HG02763 (cell line): ENCODE results near the gene AGPAT2.

Source experiments
- ATAC-seq: cut with Tn5 transposase; IDR thresholded peaks from one replicate; pipeline ENCODE4 v1.9.1; 2021; ENCODE audit warnings: mild to moderate bottlenecking, moderate library complexity; ENCODE audit not compliant: unreplicated experiment

Gene AGPAT2

GRCh38 chr9:136686794-136687711 lies at the start of gene AGPAT2:
AGPAT2 (minus strand) TSS chr9:136687457; CDS start chr9:136687357, 100 bp downstream.
- peak; percentile 62 for ATAC-seq

- ATAC-seq = no peak
These were observed 48.7 kb upstream of the AGPAT2 start for GRCh38 chr9:136735812-136736480.

GRCh38 chr9:136734837-136735496 lies 47.7 kb upstream of the AGPAT2 start:
- ATAC-seq = no peak

- no peak for ATAC-seq
These were observed 46.4 kb upstream of the AGPAT2 start for GRCh38 chr9:136733611-136734010.

GRCh38 chr9:136732444-136733178 lies 45.4 kb upstream of the AGPAT2 start:
- no peak for ATAC-seq

- no peak for ATAC-seq
These were observed 42.7 kb upstream of the AGPAT2 start for GRCh38 chr9:136729926-136730325.

- no peak for ATAC-seq
These were observed 41.9 kb upstream of the AGPAT2 start for GRCh38 chr9:136729144-136729543.

- ATAC-seq = no peak
These were observed 41.4 kb upstream of the AGPAT2 start for GRCh38 chr9:136728548-136729123.

- peak; percentile 76 for ATAC-seq
These were observed 40.9 kb upstream of the AGPAT2 start for GRCh38 chr9:136728080-136728547.

GRCh38 chr9:136726631-136727191 lies 39.5 kb upstream of the AGPAT2 start:
- no peak for ATAC-seq

GRCh38 chr9:136726118-136726517 lies 38.9 kb upstream of the AGPAT2 start:
- no peak for ATAC-seq

GRCh38 chr9:136725612-136726011 lies 38.4 kb upstream of the AGPAT2 start:
- no peak for ATAC-seq

GRCh38 chr9:136724772-136725171 lies 37.5 kb upstream of the AGPAT2 start:
- no peak for ATAC-seq

GRCh38 chr9:136723989-136724388 lies 36.7 kb upstream of the AGPAT2 start:
- ATAC-seq = no peak

- no peak for ATAC-seq
These were observed 36.2 kb upstream of the AGPAT2 start for GRCh38 chr9:136723362-136723976.

- no peak for ATAC-seq
These were observed 35.7 kb upstream of the AGPAT2 start for GRCh38 chr9:136722969-136723356.

- ATAC-seq = no peak
These were observed 35.1 kb upstream of the AGPAT2 start for GRCh38 chr9:136722093-136722968.

- no peak for ATAC-seq
These were observed 34.3 kb upstream of the AGPAT2 start for GRCh38 chr9:136721339-136722092.
